ENCODE data around the gene BSND.

- no peak for TF ChIP-seq CTCF (IDR thresholded peaks at IDR 0.05)
- no peak for TF ChIP-seq POLR2AphosphoS5 (IDR thresholded peaks at IDR 0.05)
- TF ChIP-seq POLR2A (IDR thresholded peaks at IDR 0.05), result no peak
- no peak for TF ChIP-seq EP300 (IDR thresholded peaks at IDR 0.05)
Measured at GRCh38 chr1:54985556-54985955, 13.2 kb upstream of the BSND start.
